IPS DF 4.7 (cell line): ENCODE data around the gene GFI1.
"Not testable (repeated sequence)": the region's sequence is repeated elsewhere in the genome, so short reads cannot be mapped to it uniquely, and the experiment has no call there.

Experiments
- DNase-seq: peaks from one replicate; pipeline ENCODE4 v3.0.0-alpha.2; 2013; ENCODE audit warnings: low spot score; ENCODE audit errors: extremely low read depth

GFI1 gene

DNA sequence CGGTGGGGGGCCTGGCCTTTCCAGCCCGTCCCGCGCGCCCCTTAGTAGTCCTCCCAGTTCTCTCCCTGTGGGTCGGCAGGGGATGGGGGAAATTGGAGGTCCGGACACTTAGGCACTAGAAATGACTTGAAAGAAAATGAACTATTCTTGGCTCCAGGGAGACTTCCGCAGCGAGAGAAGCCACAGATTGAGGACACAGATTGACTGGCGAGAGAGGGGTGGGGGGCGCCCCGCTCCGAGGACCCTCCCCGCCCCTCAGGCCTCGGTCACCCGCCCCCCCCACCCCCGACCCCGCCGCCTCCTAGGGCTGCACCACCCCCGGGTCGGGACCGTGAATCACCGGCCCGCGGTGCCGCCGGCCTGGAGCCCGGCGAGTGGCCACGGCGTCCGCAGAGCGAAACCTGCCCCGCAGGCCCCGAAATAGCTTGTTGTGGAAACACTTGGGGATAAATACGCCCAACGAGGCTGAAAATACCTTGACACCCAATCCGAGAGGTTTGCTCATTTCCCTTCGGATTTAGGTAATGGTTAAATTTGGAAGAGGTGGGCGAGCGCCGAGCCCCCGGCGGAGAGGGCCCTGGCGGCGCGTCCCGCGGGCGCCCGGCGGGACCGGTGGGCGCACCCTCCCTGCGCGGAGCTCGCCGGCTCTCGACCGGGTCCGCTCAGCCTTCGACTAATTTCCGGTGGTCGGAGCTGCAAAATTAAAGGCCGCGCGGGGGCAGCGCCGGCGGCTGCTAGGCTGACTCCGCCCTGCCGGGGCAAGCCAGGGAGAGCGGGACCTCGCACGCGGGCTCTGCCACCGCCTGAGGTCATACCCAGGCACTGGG is at the start of gene GFI1:
TSS of gene GFI1 (minus strand) at position 675 of the 827 bp plus-strand sequence. CDS start 3,438 bp downstream, outside the sequence.
- no peak for DNase-seq

DNA sequence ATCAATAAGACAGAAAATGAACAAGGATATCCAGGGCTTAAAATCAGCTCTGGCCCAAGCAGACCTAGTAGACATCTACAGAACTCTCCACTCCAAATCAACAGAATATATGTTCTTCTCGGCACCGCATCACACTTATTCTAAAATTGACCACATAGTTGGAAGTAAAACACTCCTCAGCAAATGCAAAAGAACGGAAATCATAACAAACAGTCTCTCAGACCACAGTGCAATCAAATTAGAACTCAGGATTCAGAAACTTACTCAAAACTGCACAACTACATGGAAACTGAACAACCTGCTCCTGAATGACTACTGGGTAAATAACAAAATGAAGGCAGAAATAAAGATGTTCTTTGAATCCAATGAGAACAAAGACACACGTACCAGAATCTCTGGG is 45.6 kb upstream of the GFI1 start:
- DNase-seq, result not testable (repeated sequence)

DNA sequence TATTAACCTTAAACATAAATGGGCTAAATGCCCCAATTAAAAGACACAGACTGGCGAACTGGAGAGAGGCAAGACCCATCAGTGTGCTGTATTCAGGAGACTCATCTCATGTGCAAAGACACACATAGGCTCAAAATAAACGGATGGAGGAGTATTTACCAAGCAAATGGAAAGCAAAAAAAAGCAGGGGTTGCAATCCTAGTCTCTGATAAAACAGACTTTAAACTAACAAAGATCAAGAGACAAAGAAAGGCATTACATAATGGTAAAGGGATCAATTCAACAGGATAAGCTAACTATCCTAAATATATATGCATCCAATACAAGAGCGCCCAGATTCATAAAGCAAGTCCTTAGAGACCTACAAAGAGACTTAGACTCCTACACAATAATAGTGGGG is 45.2 kb upstream of the GFI1 start:
- not testable (repeated sequence) for DNase-seq

DNA sequence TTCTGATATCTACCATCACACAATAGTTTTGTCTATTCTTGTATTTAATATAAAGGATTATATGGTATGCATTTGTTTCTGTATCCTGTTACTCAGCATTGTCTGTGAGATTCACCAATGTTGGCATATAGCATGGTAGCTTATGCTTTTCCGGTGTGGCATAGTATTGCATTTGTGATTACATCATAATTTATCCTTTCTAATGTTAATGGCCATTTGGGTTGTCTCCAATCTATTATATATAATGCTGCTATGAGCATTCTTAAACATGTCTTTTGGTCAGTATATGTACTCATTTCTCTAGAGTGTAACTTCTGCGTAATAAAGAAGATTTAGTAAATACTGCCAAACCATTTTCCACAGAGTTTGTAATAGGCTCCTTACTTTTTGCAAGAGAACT is 40.9 kb upstream of the GFI1 start:
- DNase-seq, result no peak

DNA sequence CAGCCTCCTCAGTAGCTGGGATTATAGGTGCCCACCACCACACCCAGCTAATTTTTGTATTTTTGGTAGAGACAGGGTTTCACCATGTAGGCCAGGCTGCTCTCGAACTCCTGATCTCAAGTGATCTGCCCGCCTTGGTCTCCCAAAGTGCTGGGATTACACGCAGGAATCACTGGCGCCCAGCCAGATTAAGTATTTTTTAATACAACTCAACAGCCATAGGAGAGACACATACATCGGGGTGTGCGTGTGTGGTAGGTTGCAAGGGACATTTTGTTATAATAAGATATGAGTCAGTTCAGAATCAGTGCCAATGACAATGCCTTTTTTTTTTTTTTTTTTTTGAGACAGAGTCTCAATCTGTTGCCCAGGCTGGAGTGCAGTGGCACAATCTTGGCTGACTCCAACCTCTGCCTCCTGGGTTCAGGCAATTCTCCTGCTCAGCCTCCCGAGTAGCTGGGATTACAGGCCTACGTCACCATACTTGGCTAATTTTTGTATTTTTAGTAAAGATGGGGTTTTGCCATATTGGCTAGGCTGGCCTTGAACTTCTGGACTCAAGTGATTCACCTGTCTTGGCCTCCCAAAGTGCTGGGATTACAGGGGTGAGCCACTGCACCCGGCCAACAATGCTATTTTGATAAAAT is 38.3 kb upstream of the GFI1 start:
- DNase-seq, result not testable (repeated sequence)

DNA sequence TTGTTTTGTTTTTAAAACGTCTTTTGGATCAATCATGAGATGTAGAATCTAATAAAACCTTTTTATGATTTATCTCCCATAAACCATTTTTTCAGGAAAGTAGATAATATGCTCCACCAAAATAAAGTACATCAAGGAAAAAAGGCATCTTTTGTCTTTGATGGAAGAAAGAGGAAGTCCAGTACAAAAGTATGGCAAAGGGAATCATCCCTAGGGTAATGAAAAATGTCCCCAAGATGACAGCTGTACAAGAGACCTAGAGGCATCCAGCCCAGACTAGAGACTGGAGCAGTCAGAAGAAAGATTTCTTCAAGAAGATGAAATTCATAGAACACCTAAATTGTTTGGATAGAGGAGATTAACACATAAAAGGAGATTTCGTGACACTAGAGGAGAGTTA is 32.3 kb upstream of the GFI1 start:
- DNase-seq, result no peak

DNA sequence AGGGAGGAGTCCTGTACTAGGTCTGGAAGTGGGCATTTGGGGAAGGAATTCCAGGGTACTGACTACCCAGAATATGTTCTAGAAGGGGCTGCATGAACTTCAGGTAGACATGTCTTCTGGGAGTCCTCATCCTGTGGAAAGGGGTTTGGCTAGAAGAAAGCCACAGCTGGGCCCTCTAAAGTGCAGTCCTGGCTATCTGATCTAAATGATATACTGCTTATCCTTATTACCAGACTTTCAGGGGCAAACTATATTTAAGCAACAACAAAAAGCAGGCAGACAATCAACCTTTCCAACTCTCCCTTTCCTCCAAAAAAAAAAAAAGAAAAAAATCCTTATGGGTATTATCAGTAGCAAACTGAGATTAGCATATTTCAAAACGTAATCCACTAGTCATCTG is 29.8 kb upstream of the GFI1 start:
- no peak for DNase-seq

DNA sequence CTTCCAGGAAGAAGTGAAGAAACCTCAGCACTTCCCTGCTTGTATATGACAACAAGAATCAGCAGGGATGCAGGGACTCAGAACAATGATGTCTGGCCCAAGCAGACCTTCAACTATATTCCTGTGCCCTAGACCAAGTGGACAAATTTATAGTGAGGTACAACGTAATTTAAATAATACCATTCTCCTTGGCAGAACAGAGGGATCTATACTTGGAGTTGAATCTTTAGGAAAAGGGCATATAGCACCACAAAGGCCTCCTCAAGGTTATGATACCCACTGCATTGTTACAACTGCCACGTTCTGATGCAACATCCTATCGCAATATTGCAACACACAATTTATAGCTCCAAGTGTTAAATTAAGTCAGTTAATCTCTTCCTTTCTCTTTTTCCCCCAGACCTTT is 29.1 kb upstream of the GFI1 start:
- DNase-seq, result no peak

DNA sequence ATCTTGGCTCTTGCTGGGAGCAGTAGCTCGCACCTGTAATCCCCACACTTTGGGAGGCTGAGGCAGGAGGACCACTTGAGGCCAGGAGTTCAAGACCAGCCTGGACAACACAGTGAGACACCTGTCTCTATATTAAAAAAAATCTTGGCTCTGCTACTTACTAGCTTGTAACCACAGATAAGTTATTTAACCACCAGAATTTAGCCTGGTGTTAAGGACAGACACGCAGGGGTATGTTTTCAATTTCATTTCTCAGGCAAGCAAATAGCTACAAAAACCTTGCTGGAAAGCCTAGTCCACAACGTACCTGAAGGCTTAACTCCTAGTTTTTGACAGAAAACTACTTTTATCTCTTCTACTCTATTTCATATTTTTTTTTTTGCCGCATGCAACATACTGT is 24.8 kb upstream of the GFI1 start:
- no peak for DNase-seq

DNA sequence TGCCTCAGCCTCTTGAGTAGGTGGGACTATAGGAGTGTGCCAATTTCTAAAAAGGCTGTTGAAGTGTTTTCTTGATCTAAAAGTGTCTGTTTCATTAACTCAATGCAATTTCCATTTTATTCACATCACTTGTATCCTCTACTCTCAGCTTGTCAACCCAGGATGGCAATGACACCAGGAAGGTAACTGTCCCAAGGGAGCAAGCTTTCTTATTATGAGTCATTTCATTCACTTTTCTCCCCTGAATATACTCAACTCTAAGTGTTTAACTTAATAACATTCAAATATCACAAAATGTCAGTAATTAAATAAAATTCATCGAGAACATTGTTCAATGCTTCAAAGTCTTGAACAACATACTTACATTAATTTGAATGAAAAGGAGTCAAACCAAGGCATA is 22.9 kb upstream of the GFI1 start:
- DNase-seq, result no peak

DNA sequence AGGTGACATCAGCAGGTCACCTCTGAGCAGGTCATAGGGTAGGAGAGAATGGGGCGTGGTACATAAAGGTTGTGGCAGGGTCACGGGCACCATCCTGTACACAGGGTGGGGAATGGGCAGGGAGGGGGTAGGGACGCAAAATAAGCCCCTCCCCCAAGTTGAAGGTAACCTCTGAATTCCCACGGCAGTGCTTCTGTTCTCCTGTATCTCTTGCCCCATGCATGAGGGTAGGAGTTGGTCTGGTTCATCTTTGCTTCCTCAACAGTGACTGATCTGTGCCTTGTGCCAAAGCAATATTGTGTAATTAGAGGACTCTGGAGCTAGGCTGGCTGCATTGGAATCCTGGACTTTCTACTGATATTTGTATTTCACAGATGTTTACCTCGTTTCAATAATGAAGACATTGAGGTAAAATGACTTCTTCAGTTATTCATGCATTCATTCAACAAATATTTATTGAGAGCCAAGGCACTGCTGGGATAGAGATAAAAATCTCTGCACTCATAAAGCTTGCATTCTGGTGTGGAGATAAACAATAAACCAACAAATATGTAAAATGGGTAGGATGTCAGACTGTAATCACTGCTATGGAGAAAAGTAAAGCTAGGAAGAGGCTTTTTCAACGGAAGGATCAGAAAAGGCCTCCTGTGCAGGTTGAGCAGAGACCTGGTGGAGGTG is 18.4 kb upstream of the GFI1 start:
- no peak for DNase-seq

DNA sequence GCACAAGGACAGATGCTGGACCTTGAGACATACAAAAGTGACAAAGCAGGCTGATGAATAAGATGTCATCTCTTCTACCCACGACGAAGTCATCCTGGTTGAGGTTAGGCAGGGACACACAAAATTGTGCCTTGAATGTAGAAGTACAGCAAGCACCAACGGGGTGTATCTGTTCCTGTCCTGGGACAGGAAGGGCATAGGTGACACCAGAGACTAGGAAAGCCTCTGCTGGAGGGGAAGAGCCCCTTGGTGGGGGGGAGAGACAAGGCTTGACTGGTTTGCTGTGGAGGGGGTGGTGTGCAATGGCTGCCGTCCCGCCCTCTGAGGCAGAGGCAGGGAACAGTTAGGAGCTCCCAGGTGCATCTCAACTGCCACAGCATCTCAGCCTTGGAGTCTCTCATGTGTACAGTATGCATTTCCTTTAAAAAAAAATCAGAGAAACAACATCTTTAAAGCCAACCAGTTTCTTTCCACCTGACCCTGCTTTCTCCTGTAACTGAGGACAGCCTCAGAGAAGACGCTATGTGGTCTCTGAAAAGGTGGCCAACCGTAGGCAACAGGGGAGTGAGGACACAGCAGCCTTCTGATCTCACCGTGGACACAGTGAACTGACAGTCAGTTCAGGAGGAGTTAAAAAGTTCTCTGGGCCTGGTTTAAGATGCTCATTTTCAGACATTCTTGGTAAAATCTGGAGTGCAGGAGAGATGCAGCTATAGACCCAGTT is 17.7 kb upstream of the GFI1 start:
- no peak for DNase-seq

DNA sequence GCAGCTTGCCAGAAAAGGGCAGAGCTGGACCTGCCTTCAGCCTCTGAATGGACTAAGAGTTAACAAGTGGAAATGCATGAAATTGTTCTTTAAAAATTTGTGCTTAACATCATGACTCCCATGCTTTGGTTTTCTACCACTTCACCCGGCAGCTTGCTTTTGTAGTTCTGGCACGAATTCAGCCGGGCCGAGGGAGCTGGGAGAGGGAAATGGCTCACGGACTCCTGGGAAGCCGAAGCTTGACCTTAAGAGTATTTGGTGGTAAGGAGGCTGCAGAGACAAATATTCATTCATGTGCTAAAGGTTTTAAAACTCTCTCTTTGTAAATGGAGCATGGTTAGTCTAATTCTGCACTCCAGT is 17.2 kb upstream of the GFI1 start:
- DNase-seq, result no peak

DNA sequence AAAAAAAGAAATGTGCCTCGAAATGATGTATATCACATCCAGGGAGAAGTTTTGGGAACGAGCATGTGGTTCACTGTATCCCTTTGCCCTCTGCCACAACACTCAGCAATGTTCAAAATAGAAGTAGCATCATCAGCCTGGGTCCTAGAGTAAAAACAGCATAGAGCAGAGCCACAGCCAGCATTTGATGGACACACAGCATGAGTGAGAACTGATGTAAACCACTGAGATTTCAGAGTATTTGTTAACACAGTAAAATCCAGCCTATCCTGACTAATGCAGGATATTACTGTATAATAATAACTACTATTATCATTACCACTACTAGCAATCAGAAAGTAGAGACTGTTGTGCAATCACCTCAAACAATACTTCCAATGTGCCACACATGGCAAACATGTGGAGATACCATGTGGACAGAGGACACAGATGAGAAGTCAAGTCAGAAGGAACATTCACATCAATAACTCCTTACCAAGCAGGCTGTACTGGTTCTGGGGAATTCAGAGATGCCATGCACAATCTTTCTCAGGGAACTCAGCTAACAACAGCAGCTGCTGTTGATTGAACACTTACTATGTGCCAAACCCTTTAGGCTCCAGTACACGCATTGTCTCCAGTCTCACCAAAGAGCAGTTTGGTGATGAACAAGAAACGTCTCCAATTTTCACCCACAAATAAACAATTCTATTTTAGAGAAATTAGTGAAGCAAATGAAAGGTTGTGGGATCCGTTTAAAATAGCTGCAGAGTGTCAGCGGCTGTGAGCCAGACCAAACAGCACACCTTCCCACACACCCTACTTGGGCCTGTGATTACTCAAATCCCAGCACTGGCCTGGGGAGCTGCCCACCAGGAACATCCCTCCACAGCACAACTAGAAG is 16.6 kb upstream of the GFI1 start:
- no peak for DNase-seq

DNA sequence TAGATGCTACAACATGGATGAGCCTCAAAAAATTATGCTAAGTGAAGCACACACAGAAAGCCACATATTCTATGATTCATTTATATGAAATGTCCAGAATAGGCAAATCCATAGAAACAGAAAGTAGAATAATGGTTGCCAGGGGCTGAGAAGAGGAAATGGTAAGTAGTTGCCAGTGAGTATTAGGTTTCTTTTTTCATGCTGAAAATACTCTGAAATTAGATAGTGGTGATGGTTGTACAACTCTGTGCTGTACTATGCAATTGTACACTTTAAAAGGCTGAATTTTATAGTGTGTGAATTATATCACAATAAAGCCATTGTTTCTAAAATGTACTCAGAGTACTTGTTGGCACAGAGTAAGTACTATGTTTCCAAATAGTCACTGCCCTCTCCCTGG is 15.5 kb upstream of the GFI1 start:
- no peak for DNase-seq

DNA sequence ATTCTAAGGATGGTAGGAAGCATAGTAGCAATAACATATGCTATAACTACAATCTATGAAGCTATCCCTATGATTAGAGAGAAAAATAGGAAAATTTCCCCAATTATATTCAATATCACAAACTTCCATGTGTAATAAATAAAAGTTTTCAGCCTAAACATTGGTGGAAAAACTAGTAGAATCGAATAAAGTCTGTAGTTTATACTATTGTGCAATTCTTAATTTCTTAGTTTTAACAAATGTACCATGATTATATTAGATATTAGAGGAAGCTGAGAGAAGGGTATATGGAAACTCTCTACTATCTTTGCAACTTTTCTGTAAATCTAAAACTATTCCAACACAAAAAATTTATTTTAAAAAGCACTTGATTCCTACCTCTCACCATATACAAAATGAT is 13.8 kb upstream of the GFI1 start:
- no peak for DNase-seq

DNA sequence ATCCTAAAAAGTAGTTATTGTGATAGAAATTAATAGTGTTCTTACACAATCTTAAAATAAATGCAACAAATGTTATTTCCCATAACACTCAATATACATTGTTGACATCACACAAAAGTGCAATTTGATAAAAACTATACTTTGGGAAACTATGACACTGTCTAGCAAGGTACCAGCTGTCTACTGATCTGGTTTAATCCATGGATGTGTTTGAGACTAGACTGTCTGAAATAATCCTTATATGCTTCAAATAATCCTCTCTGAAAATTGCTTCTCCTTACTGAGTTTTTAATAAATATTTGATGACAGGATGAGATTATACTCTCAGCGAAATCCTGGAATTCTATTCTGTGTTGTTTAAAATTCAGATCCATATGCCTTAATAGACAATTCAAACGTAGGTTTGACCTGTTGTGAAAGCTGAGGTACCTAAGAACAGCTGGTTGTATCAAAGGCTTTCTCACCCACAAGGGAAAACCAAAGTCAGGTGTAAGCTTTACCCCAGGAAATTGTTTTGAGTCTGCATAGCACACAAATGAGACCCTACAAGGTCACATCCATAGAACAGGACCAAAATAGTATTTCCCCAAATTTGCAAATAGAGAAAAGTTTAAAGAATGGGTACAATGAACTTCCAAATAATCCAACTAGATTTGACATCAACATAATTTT is 8.8 kb upstream of the GFI1 start:
- no peak for DNase-seq

DNA sequence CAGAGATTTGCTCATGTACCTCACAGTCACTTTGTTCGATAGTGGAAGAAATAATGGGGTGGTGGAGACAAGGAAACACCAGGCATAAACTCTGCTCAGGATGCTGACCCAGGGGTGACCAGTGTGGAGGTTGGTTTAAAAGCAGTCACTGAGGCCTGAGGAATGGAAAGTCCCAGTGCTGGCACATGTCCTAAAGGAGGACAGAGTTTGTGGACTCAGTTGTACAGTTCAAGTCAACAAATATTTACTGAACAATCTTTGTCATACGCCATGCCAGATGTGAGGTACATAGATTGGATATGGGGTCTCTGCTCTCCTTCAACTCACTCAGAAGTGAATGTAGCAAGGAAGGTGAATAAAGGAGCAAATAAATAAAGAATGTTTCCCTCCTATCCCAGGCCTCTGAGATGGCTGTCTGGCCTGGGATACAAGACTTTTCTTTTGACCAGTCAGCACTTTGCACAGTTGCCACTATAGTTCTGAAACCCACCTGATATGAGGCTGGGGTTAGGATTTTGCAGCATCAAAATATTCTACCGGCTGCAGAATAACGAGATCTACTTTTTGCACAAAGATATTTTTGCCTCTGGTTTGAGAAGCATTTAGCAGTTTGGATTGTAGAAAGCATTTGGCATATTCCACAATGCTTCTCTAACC is 7.9 kb upstream of the GFI1 start:
- DNase-seq, result no peak

DNA sequence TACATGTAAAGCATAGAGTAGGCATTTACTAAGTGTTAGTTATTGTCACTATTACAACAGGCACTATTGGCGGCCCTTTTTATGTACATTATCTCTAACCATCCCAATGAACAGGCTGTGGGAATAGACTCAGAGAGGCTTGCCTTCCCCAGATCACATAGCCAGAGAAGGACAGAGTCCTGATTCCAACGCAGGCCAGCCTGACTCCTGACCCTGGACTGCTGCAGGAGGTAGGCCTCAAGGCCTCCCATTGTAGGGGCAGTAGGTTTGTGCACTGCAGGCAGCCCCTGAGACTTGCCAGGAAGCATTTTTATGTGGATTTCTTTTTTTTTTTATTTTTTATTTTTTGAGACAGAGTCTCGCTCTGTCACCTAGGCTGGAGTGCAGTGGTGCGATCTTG is 6.4 kb upstream of the GFI1 start:
- DNase-seq, result no peak

DNA sequence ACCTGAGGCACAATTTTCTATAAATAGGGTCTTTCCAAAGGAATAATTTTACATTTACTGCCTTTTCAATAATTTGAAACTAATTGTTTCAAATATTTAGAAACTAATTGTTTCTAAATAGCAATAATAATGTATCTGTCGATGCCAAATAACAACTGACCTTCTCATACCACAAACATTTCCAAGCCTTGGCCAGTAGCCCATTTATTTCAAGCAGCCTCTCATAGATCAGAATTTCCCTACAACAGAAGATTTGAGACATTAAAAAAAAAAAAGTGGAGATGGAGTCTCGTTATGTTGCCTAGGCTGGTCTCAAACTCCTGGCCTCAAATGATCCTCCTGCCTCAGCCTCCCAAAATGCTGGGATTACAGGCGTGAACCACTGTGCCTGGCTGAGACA is 2.1 kb upstream of the GFI1 start:
- DNase-seq, result no peak
